Measurements from ENCODE around the gene DDN.

Gene DDN

GRCh38 chr12:48999371-49000131 lies at the start of gene DDN:
Gene DDN, minus strand, starts transcription at chr12:48999375. Its CDS starts 88 bp downstream, at chr12:48999287.
- in situ Hi-C loops (cut with HindIII; ENCODE audit: low pct_ligation_motif_present, low pct_unique_long_range_greater_than_20kb, low sequenced_read_pairs) = no loop called here
- peak; percentile 62 for DNase-seq

GRCh38 chr12:49048953-49049352 lies 49.8 kb upstream of the DDN start:
- DNase-seq = no peak
- in situ Hi-C loops (cut with HindIII; ENCODE audit: low pct_ligation_motif_present, low pct_unique_long_range_greater_than_20kb, low sequenced_read_pairs) = no loop called here

DNA sequence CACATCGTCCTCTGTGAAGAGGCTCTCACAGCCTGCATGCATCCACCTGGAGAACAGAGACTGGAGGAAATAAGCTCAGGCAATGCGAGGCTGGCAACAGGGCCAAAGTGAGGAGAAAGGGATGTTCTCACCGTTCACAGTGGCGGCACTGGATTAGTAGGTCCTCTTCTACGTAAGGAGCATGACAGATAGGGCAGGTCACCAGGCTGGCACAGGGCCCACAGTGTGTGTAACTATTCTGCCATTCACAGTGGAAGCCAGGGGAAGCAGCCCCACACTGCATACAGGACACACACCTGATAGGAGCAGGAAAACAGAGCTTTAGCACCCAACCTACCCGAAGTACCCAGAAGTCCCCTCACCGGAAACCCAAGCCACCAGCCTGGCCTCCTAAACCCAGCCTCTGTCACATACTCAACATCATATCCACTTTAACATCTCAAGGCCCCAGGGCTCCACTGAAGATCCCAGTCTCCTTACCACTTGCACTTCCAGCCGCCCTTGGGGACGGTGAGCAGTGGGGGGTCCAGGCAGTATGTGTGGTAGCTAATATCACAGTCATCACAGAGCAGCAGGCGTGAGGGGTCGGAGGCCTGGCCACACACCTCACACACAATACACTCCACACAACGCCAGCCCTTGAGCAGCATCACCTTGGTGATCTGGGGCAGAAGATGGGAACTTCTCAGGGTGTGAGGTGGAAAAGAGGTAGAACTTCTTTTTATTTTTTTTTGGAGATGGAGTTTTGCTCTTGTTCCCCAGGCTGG lies 47.1 kb upstream of the DDN start:
- in situ Hi-C loops (cut with HindIII; ENCODE audit: low pct_ligation_motif_present, low pct_unique_long_range_greater_than_20kb, low sequenced_read_pairs) = no loop called here
- no peak for DNase-seq

- in situ Hi-C loops (cut with HindIII; ENCODE audit: low pct_ligation_motif_present, low pct_unique_long_range_greater_than_20kb, low sequenced_read_pairs) = no loop called here
Observed at GRCh38 chr12:49044660-49045059, 45.5 kb upstream of the DDN start.

DNA sequence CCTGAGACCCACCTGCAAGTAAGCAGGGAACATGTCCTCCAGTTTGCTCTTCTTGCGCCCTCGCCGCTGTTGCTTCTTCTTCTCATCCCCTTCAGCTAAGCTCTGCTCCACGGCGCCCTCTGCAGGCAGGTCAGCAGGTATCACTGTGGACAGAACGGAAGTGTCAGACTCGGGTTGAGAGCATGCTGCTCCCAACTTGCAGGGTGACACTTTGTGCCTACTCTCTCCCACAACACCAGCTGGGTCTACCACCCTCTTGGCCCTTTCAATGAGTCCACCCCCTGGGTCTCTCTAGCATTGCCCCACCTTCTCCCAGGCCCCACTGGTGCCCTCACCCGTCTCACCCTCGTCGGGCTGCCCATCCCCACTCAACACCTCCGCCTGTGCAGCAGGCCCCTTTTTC lies 44.7 kb upstream of the DDN start:
- in situ Hi-C loops (cut with HindIII; ENCODE audit: low pct_ligation_motif_present, low pct_unique_long_range_greater_than_20kb, low sequenced_read_pairs) = no loop called here
- DNase-seq = peak; percentile 52

More at GRCh38 chr12:49044660-49045059, 45.5 kb upstream of the DDN start:
- no peak for DNase-seq

GRCh38 chr12:49043241-49043640 lies 44.1 kb upstream of the DDN start:
- in situ Hi-C loops (cut with HindIII; ENCODE audit: low pct_ligation_motif_present, low pct_unique_long_range_greater_than_20kb, low sequenced_read_pairs) = no loop called here
- DNase-seq = no peak

GRCh38 chr12:49041881-49042484 lies 42.8 kb upstream of the DDN start:
- in situ Hi-C loops (cut with HindIII; ENCODE audit: low pct_ligation_motif_present, low pct_unique_long_range_greater_than_20kb, low sequenced_read_pairs) = no loop called here
- no peak for DNase-seq

- in situ Hi-C loops (cut with HindIII; ENCODE audit: low pct_ligation_motif_present, low pct_unique_long_range_greater_than_20kb, low sequenced_read_pairs) = no loop called here
- no peak for DNase-seq
Observed at GRCh38 chr12:49041036-49041880, 42.1 kb upstream of the DDN start.

GRCh38 chr12:49040364-49040855 lies 41.2 kb upstream of the DDN start:
- DNase-seq = no peak
- in situ Hi-C loops (cut with HindIII; ENCODE audit: low pct_ligation_motif_present, low pct_unique_long_range_greater_than_20kb, low sequenced_read_pairs) = no loop called here

GRCh38 chr12:49039421-49040363 lies 40.5 kb upstream of the DDN start:
- no peak for DNase-seq
- in situ Hi-C loops (cut with HindIII; ENCODE audit: low pct_ligation_motif_present, low pct_unique_long_range_greater_than_20kb, low sequenced_read_pairs) = no loop called here

- DNase-seq = no peak
- in situ Hi-C loops (cut with HindIII; ENCODE audit: low pct_ligation_motif_present, low pct_unique_long_range_greater_than_20kb, low sequenced_read_pairs) = no loop called here
Observed at GRCh38 chr12:49038291-49038955, 39.2 kb upstream of the DDN start.

GRCh38 chr12:49037947-49038237 lies 38.7 kb upstream of the DDN start:
- DNase-seq = no peak
- in situ Hi-C loops (cut with HindIII; ENCODE audit: low pct_ligation_motif_present, low pct_unique_long_range_greater_than_20kb, low sequenced_read_pairs) = no loop called here

DNA sequence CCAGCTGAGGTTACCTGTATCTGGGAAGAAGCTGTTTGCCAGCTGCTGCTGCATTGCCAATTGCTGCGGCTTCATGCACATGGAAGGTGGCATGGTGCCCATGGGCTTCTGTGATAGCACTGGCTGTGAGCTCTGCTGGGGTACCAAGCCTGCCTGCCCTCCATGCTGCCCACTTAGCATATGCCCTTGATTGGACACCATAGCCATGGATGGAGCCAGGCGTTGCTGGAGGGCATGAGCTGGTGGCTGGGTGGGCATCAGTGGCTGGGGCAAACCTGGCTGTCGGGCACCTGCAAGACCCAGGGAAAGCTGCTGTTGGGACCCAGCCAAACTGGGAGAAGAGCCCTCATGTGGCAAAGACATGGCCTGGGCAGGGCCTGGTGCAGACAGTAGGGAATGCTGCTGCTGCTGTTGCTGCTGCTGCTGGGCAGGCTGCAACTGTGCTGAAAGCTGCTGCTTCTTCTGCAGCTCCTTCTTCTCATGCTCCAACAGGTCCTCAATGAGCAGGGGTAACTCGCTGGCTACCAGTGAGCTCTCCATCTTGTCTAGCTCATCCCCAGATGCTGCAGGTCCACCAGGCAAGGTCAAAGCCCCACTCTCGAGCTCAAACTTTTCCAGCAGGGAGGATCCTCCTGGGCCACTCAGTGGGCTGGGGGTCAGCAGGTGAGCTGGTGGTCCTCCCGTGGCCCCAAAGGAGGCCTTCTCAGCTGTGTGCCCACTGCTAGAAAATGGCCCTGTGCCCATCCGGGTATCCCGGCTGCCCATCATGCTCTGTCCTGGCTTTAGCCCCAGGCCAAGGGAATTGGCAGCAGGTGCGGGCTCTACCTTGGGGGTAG lies 38.2 kb upstream of the DDN start:
- in situ Hi-C loops (cut with HindIII; ENCODE audit: low pct_ligation_motif_present, low pct_unique_long_range_greater_than_20kb, low sequenced_read_pairs) = no loop called here
- DNase-seq = no peak

GRCh38 chr12:49036029-49036428 lies 36.9 kb upstream of the DDN start:
- in situ Hi-C loops (cut with HindIII; ENCODE audit: low pct_ligation_motif_present, low pct_unique_long_range_greater_than_20kb, low sequenced_read_pairs) = no loop called here

GRCh38 chr12:49034286-49034622 lies 35.1 kb upstream of the DDN start:
- no peak for DNase-seq
- in situ Hi-C loops (cut with HindIII; ENCODE audit: low pct_ligation_motif_present, low pct_unique_long_range_greater_than_20kb, low sequenced_read_pairs) = no loop called here

More at GRCh38 chr12:49036029-49036428, 36.9 kb upstream of the DDN start:
- DNase-seq = no peak

DNA sequence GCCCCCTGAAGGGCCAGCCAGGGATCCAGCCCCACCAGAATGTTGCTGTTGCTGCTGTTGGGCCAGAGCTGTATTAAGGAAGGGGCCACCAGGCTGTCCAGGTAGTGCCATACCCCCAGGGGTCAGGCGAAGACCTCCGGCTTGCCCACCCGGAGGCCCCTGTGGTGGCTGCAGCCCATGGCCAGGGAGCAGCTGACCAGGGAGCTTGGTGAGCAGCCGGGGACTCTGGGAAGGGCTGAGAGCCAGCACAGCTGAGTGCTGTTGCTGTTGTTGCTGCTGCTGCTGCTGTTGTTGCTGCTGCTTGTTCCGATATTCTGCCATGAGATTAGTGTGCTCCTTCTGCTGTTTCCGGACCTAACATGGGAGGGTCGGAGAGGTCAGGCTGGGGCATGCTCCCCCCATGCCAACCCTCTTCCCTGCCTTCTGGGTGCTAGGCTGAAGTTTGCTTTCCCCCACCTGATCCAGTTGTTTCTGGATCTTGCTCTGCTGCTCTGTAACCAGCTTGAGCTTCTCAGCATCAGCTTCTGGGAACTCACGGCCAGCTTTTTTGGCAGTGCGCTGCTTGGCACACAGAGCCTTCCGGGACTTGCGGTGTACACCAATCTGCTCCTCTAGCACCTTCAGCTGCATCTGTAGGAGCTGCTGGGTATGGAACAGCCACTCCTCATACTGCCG lies 34.6 kb upstream of the DDN start:
- DNase-seq = no peak
- in situ Hi-C loops (cut with HindIII; ENCODE audit: low pct_ligation_motif_present, low pct_unique_long_range_greater_than_20kb, low sequenced_read_pairs) = no loop called here
